Stimulated activated CD4-positive, alpha-beta T cell treated with anti-CD3 and anti-CD28 coated beads, Interleukin-4, amount 100 ng/mL, for 48 hours (primary cell): Measurements from ENCODE around the gene NPHP3.
"Not testable (repeated sequence)": the region's sequence is repeated elsewhere in the genome, so short reads cannot be mapped to it uniquely, and the experiment has no call there.

Experiments
- DNase-seq, 2 donors: peaks; one replicate each; pipeline ENCODE4 v3.0.0-alpha.2; 2020; ENCODE audit warnings: low read depth in 2 of 2

Gene NPHP3

GRCh38 chr3:132643366-132643765, 78.8 kb downstream of the NPHP3 start:
- DNase-seq: no peak

GRCh38 chr3:132642539-132642847, 79.7 kb downstream of the NPHP3 start:
- DNase-seq: no peak

GRCh38 chr3:132641837-132642538, 80.2 kb downstream of the NPHP3 start:
- DNase-seq: no peak

GRCh38 chr3:132641427-132641826, 80.8 kb downstream of the NPHP3 start:
- DNase-seq: not testable (repeated sequence)

GRCh38 chr3:132638706-132639105, 83.5 kb downstream of the NPHP3 start:
- DNase-seq: no peak

GRCh38 chr3:132637590-132637989, 84.6 kb downstream of the NPHP3 start:
- DNase-seq: no peak

- no peak for DNase-seq
Measured at GRCh38 chr3:132635052-132635451, 87.2 kb downstream of the NPHP3 start.
